Activated CD4-positive, alpha-beta T cell treated with anti-CD3 and anti-CD28 coated beads, Interleukin-10, Interleukin-2, amounts not matched to agents 100 ng/mL and 50 ng/mL, durations not matched to agents 16 hours and 8 hours (primary cell): ENCODE data around the gene EXOC4.

ENCODE experiments used
- DNase-seq: peaks from one replicate; pipeline ENCODE4 v3.0.0-alpha.2; 2020

The EXOC4 gene

DNA sequence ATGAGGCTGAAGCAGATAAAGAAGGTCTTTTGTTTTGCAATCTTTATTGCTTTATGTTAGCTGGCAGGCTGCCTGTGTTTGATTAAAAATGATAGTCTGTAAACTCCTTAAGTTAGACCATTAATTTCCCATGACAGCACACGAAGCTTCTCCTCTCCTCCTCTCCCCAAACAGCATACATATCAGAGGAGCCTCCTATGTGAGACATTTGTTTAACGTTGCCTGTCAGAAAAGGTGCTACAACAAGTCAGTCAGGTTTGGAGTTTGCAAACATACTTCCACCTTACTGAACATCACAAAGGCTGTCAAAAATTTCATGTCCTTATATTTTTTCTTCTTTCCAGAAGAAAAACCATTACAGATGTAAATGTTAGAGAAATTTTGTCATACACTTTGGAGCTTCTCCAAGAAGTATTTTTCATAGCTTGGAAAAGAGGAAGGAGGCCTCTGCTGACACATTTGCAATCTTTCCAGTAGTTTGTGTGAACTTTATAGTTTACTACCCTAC is 393.1 kb downstream of the EXOC4 start:
- DNase-seq = no peak

- DNase-seq = no peak
Measured at GRCh38 chr7:133646472-133647315, 393.8 kb downstream of the EXOC4 start.

GRCh38 chr7:133649593-133649992 is 396.7 kb downstream of the EXOC4 start:
- DNase-seq = no peak

GRCh38 chr7:133650069-133650468 is 397.2 kb downstream of the EXOC4 start:
- no peak for DNase-seq

GRCh38 chr7:133650487-133651300 is 397.8 kb downstream of the EXOC4 start:
- no peak for DNase-seq

DNA sequence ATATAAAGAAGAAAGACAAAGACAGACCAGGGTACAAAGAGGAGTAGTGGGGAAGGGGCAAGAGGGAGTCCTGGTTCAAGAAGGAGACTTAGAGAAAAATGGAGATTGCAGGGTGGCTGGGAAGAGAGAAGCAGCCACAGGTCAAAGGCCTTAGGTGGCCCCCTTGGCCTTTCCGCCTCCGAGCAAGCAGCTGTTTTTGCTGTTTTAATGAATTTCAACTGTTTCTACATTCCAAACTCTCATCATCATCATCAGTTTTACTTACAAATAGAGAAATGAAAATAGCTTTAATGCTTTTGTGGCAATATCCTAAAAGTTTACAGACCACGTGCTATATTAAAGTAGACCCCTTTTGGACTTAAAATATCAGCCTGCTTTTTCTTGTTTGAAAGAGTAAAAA is 399.7 kb downstream of the EXOC4 start:
- no peak for DNase-seq

GRCh38 chr7:133654547-133654946 is 401.7 kb downstream of the EXOC4 start:
- DNase-seq = no peak

- no peak for DNase-seq
Measured at GRCh38 chr7:133662276-133662675, 409.4 kb downstream of the EXOC4 start.

DNA sequence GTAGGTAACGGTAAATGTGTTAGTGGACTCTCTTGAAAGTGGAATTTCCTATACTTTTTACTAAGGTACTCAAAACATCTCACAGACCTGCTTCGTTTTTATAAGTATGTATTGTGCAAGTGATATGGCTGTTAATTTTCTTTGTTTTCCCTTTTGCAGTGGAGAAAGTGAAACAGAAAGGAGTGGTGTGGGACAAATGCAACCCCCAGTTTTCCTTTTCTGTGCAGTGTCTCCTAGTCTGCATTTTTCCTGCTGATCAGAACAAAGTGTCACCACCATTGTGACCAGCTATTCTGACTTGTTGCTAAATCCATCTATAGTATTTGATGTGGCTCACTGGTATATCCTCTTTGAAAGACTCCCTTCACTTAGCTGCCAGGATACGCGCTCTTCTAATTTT is 410.0 kb downstream of the EXOC4 start:
- no peak for DNase-seq

GRCh38 chr7:133664528-133664927 is 411.6 kb downstream of the EXOC4 start:
- no peak for DNase-seq

- DNase-seq = no peak
Measured at GRCh38 chr7:133668296-133669060, 415.6 kb downstream of the EXOC4 start.

DNA sequence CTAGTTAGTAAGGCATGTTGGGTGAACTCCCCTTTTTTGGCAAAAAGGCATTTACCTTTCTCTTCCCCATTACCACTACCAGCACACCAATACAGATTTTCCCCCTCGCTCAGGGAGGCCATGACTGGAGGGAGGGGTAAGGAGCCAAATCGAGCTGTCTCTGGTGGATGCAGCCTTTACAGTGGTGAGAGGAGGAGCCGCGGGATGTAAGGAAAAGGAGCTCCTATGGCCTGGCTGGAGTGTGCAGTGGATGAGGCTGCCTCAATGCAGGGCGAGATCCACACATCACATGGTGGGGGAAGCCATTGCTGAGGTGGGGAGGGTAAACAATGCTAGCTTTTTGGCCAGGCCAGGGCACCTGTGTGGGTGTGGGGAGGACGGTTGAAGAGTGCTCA is 416.2 kb downstream of the EXOC4 start:
- no peak for DNase-seq

- no peak for DNase-seq
Measured at GRCh38 chr7:133670250-133670649, 417.4 kb downstream of the EXOC4 start.

GRCh38 chr7:133672866-133673265 is 420.0 kb downstream of the EXOC4 start:
- no peak for DNase-seq

DNA sequence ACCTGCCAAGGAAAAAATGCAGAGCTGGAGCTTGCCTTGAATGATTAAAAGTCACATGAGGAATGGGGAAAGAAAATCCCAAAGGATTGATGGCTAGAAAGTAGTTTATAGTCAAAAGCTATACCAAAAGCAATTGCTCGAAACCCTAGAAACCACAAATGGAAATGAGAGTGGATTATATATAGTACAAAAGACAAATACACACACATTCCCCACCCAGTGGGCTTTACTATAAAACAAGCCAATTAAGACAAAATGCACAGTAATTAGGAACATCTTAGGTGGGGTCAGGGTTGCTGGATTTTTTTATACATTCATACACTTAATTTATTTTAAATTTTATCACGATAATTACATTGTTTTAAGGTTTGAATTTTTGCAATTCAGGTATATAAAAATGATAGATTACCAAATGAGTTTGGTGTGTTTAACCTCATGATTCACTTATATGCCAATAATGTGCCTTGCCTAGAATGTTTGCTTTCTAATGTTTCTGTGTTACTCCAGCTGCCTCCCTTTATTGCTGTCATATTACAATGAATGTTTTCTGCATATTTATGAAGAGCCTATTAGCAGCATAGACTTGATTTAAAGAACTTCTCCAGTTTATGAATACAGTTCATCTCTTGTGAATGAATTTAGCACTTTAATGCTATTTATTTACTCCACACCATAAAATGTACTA is 421.3 kb downstream of the EXOC4 start:
- DNase-seq = no peak

DNA sequence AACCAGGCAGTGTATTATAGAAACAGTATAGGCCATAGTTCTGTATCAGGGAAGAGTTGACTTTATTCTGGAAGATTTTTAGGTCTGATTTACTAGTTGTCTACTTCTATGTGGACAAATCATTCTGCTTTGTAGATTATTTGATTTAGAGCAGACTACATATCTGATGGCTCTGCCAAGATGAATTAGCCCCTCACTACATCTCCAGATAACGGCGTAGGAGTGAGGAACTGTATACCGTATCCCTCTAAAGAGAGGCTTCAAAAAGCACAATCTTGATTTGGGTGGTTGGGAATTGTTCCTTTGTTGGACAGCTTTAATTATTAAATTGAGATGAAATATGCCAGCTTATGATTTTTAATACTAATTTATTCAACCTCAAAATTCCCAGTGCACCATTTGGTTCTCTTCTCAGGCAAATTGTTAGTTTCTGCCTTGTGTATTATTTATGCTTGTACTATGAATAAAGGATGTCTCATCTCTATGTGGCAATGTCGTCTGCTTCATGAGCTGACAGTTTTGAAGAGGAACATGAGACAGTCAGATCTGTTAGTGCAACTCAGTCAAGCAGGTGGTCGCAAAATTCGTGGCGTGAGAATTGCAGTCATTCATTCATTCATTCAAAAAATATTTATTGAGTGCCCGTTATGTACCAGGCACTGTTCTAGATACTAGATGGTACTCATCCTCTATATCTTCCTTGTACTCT is 422.8 kb downstream of the EXOC4 start:
- DNase-seq = no peak

DNA sequence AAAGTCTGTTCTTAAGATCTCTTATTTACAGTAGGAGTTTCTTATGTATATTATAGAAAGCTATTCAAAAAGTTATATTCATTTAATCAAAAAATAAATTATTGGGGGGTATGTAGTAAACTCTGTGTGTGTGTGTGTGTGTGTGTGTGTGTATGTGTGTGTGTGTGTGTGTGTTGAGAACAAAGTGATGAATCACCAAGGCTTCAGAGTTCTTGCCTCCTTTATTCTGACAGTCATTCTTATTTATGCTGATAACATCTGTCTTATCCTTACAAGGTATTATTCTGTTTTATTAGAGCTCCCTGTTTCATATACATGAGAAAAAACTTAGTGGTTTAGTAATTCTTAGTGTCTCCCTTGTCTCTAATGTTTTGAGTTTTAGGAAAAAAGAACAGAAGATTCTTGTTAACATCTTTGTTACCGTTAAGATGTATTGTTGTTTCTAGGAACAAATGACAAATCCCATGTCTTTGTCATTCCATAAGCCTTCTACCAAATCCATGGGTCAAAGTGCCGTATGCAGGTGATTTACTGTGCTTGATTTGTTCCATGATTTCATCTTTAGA is 424.0 kb downstream of the EXOC4 start:
- no peak for DNase-seq

GRCh38 chr7:133678137-133678814 is 425.4 kb downstream of the EXOC4 start:
- DNase-seq = no peak

DNA sequence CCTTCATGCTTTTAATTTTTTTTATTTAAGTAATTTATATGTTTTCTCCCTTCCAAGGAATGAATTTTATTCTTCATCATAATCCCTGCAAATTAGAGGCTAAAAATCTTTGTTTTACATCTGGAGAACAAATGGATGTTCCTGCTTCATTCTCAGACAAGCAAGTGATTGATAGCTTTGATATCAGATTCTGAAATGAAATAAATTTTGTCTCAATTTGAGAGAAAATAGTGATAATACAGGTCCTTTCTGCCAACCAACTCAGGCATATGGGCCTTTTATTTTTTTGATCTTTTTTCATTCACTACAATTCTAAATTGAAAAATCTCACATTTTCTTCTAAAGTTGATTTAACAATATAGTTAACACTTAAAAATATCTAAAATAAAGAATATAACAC is 427.1 kb downstream of the EXOC4 start:
- DNase-seq = no peak

- DNase-seq = no peak
Measured at GRCh38 chr7:133681529-133681928, 428.7 kb downstream of the EXOC4 start.
